ENCODE data around the gene PCGF3.

Gene PCGF3, protein sequence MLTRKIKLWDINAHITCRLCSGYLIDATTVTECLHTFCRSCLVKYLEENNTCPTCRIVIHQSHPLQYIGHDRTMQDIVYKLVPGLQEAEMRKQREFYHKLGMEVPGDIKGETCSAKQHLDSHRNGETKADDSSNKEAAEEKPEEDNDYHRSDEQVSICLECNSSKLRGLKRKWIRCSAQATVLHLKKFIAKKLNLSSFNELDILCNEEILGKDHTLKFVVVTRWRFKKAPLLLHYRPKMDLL

GRCh38 chr4:705278-706082 is at the start of gene PCGF3:
Gene PCGF3, plus strand, starts transcription at chr4:705832. Its CDS starts 27,849 bp downstream, at chr4:733681.
- FAIRE-seq, result no peak

DNA sequence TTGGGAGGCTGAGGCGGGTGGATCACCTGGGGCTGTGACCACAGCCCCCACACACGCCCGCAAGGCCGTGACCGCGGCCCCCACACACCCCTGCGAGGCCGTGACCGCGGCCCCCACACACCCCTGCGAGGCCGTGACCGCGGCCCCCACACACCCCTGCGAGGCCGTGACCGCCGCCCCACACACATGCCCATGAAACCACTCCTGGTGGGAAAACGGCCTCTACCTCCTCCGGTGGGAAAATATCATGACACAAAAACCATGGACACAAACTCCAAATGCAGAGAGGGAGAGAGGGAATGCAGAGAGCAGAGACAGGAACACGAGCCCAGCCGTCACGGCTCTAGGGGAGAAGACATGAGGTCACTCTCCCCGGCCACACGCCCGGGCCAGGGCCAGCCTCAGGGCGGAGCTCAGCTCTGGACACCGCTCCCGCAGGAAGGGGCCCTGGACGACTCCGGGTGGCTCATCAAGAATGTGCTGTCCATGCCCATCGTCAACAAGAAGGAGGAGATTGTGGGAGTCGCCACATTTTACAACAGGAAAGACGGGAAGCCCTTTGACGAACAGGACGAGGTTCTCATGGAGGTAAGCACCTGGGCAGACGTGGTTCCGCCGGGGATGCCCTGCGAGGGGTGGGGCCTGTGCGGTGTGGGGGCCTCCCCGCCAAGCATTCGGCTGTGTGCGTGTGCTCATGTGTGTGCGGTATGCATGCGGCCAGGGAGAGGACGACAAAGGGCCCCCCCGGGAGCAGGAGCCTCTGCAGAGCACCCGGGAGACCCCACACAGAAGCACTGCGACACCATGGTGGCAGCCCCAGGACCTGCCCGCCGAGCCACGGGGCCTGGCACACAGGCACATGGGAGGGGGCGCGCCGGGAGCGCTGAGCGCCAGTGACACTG is 48.9 kb upstream of the PCGF3 start:
- no peak for FAIRE-seq

- no peak for FAIRE-seq
Observed at GRCh38 chr4:657338-657833, 48.2 kb upstream of the PCGF3 start.

DNA sequence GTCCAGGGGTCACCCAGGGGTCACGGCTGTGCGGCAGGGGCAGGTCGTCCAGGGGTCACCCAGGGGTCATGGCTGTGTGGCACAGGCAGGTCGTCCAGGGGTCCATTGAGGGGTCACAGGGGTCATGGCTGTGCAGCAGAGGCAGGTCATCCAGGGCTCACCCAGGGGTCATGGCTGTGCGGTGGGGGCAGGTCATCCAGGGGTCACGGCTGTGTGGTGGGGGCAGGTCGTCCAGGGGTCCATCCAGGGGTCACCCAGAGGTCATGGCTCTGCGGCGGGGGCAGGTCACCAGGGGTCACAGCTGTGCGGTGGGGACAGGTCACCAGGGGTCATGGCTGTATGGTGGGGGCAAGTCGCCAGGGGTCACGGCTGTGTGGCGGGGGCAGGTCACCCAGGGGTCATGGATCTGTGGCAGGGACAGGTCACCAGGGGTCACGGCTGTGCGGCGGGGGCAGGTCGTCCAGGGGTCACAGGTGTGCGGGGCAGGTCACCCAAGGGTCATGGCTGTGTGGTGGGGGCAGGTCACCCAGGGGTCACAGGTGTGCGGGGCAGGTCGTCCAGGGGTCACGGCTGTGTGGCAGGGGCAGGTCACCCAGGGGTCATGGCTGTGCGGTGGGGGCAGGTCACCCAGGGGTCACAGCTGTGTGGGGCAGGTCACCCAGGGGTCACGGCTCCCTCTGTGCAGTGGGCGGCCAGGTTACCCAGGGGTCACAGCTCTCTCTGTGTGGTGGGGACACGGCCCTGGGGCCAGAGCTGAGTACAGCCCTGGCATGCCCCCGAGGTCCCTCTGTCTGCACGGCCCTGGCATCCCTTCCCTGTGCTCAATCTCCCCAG is 47.6 kb upstream of the PCGF3 start:
- FAIRE-seq, result no peak

GRCh38 chr4:658681-659667 is 46.7 kb upstream of the PCGF3 start:
- FAIRE-seq, result no peak

DNA sequence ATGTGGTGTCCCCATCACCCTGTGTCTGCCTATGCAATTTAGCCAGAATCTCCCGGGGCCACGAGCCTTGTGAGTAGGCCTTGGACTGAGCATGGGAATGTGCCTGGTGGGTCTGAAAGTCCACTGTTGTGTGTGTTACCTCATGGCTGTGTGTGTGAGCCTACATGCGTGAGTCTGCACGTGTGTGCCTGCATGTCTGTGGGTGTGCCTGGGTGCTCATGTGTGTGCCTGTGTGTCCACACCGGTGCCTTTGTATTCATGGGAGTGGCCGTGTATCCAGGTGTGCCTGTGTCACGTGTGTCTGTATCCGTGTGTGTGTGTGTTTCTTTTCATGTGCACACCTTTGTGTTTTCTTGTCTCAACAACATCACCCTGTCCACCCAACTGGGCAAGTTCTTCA is 45.8 kb upstream of the PCGF3 start:
- no peak for FAIRE-seq

GRCh38 chr4:660401-660800 is 45.2 kb upstream of the PCGF3 start:
- FAIRE-seq, result no peak

GRCh38 chr4:661231-661630 is 44.4 kb upstream of the PCGF3 start:
- FAIRE-seq, result no peak

- FAIRE-seq, result no peak
Observed at GRCh38 chr4:661881-662761, 43.5 kb upstream of the PCGF3 start.

GRCh38 chr4:663046-663437 is 42.6 kb upstream of the PCGF3 start:
- FAIRE-seq, result no peak

DNA sequence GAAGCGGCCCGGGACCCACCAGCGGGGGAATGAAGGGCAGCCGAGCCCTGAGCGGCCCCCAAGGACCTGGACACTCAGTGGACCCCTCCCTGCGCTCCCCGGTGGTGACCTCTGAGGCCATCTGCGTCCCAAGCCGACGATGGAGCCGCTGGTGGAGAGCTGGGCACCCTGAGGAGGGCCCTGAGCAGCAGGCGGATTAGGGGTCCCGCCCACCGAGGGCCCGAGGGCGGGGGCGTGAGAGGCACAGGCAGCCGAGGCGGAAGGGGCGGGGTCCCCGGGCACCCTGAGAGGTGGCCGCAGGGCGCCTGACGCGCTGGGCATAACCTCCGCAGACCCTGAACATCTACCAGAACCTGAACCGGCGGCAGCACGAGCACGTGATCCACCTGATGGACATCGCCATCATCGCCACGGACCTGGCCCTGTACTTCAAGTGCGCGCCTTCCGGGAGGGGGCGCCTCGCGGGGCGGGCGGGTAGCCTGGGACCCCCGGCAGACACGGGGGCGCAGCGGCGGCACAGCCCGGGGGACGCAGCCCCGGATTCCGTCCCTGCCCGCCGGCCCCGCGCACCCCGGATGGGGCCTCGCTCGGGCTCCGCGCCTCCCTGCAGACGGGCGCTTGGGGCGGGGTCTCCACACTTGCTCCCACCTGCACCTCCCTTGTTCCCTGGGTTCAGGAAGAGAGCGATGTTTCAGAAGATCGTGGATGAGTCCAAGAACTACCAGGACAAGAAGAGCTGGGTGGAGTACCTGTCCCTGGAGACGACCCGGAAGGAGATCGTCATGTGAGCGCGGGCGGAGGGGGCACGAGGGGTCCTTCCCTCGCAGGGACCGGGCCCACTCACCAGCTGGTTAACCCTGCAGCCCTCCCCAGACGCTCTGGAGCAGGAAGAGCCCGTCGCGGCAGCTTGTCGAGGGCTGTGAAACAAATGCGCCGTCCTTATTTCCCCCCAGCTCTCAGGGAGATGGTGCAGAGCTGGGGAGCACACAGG is 41.9 kb upstream of the PCGF3 start:
- no peak for FAIRE-seq

DNA sequence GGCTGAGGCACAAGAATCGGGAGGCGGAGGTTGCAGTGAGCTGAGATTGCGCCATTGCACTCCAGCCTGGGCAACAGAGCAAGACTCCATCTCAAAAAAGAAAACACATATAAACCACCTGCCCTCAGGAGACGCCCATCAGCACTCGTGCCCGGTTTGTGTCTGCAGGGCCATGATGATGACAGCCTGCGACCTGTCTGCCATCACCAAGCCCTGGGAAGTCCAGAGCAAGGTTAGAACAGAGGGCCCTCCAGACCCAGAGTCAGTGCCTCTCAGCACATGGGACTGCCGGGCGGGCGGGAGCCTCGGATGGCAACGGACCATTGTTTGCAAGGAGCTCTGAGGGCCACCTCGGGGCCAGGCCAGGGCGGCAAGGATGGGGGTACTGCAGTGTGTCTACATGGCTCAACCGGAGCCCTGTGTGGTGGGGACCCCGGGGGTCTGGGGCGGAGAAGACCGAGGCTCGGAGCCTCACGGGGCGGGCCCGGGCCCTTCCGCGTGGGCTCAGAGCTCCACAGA is 40.9 kb upstream of the PCGF3 start:
- no peak for FAIRE-seq

- FAIRE-seq, result no peak
Observed at GRCh38 chr4:665381-665750, 40.3 kb upstream of the PCGF3 start.

GRCh38 chr4:665751-666435 is 39.7 kb upstream of the PCGF3 start:
- FAIRE-seq, result no peak

DNA sequence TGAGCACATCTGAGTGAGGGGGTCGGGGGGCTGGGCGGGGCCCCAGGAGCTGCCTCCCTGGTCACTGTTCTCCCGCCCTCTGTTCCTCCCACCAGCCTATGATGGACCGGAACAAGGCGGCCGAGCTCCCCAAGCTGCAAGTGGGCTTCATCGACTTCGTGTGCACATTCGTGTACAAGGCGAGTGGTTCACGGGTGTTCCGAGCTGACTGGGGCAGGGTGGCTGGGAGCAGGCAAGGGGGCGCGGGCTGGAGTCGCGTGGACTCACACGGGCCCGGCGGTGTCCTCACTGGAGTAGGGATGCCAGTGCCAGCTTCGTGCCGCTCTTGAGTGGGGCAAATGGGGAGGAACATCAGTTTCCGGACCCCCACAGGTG is 39.2 kb upstream of the PCGF3 start:
- FAIRE-seq, result no peak

GRCh38 chr4:666822-667544 is 38.6 kb upstream of the PCGF3 start:
- no peak for FAIRE-seq

GRCh38 chr4:667545-667925 is 38.1 kb upstream of the PCGF3 start:
- FAIRE-seq, result no peak

Data from colon (tissue), 2 donors.